ENCODE results near the gene TRA2B. TPM values are rescaled to one million over a fixed set of nuclear protein-coding genes. Genes with fewer than 3 reads are reported as not detected.

The TRA2B gene
- total RNA-seq, 1 experiment from 2014 or later = 246 TPM

DNA sequence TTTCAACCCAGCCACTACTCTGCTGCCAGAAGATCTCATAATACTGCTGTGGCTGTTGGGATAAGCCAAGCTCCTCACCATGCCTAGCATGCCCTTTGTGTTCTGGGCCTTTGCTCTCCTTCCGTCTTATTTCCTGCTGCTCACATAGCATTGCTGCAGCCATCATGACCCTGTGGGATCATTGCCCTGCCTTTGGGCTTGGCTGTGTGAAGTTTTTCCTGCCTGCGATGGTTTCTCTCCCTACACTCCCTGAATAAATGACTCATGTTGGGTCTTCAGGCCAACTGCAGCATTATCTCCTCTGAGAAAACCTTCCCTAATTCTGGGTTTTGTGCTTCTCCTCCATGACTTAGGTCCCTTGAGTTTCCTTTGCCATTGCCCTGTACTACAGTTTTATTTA lies 20.8 kb upstream of the TRA2B start:
- TF ChIP-seq, protein P1, sequence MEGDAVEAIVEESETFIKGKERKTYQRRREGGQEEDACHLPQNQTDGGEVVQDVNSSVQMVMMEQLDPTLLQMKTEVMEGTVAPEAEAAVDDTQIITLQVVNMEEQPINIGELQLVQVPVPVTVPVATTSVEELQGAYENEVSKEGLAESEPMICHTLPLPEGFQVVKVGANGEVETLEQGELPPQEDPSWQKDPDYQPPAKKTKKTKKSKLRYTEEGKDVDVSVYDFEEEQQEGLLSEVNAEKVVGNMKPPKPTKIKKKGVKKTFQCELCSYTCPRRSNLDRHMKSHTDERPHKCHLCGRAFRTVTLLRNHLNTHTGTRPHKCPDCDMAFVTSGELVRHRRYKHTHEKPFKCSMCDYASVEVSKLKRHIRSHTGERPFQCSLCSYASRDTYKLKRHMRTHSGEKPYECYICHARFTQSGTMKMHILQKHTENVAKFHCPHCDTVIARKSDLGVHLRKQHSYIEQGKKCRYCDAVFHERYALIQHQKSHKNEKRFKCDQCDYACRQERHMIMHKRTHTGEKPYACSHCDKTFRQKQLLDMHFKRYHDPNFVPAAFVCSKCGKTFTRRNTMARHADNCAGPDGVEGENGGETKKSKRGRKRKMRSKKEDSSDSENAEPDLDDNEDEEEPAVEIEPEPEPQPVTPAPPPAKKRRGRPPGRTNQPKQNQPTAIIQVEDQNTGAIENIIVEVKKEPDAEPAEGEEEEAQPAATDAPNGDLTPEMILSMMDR (IDR thresholded peaks at IDR 0.05; ENCODE audit: unreplicated experiment) = no peak
- H3K36me3 Mint-ChIP-seq (ENCODE audit: insufficient read depth, unreplicated experiment) = no peaks in the 10 kb centered on the region
- no peak overlapping the region for H3K27ac Mint-ChIP-seq (ENCODE audit: low read depth, unreplicated experiment)
- no peaks in the 10 kb centered on the region for H3K9me3 Mint-ChIP-seq (ENCODE audit: unreplicated experiment)
- peaks cover 7% of the 10 kb centered on the region for H3K4me1 Mint-ChIP-seq (ENCODE audit: insufficient read depth, unreplicated experiment)
- no peak overlapping the region for H3K4me3 Mint-ChIP-seq (ENCODE audit: unreplicated experiment)
- H3K27me3 Mint-ChIP-seq (ENCODE audit: insufficient read depth, unreplicated experiment) = no peaks in the 10 kb centered on the region
- ChIA-PET CTCF (interaction anchor here (1.0 to 8.4 kb wide), 2 partner anchors 15 to 298 kb away, joined by 3 to 118 read pairs; no protein-coding TSS in a partner anchor), POLR2A (interaction anchor here (2.3 kb wide), 1 partner anchor 22 kb away, joined by 15 read pairs; the partner anchor contains the start of gene TRA2B)
- intact Hi-C loops (cut with micrococcal nuclease) = no loop called here
- DNase-seq (ENCODE audit: unreplicated experiment) = no peak
- BruUV-seq (replicated peaks) = no TSS peak

DNA sequence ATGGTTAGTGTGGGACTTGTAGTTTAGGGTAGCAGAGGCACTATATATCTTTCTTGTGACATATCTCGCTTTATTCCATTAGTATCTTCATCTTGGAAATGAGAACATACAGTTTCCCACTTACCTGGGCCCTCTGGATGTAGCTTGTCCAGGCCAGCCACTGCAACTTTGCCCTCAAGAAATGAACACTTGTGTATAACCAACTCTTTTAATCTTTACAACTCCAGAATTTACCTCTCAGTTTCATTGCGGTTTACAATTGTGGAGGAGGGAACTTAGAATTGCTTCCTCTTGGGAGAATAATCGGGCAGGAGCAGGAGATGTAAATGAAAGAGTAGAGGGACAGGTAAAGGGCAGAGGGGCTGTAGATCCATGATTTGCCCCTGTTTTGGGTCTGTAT lies 18.4 kb upstream of the TRA2B start:
- TF ChIP-seq, protein P1 (IDR thresholded peaks at IDR 0.05; ENCODE audit: unreplicated experiment) = no peak
- H3K4me1 Mint-ChIP-seq (ENCODE audit: insufficient read depth, unreplicated experiment) = peaks cover 7% of the 10 kb centered on the region
- DNase-seq (ENCODE audit: unreplicated experiment) = no peak
- H3K27ac Mint-ChIP-seq (ENCODE audit: low read depth, unreplicated experiment) = no peak overlapping the region
- intact Hi-C loops (cut with micrococcal nuclease) = no loop called here
- no TSS peak for BruUV-seq (replicated peaks)
- H3K4me3 Mint-ChIP-seq (ENCODE audit: unreplicated experiment) = no peak overlapping the region
- ChIA-PET CTCF (interaction anchor here (8.4 kb wide), 1 partner anchor 13 kb away, joined by 118 read pairs; no protein-coding TSS in a partner anchor), POLR2A (no interaction called here)
- H3K27me3 Mint-ChIP-seq (ENCODE audit: insufficient read depth, unreplicated experiment) = no peaks in the 10 kb centered on the region
- no peaks in the 10 kb centered on the region for H3K36me3 Mint-ChIP-seq (ENCODE audit: insufficient read depth, unreplicated experiment)
- no peaks in the 10 kb centered on the region for H3K9me3 Mint-ChIP-seq (ENCODE audit: unreplicated experiment)

DNA sequence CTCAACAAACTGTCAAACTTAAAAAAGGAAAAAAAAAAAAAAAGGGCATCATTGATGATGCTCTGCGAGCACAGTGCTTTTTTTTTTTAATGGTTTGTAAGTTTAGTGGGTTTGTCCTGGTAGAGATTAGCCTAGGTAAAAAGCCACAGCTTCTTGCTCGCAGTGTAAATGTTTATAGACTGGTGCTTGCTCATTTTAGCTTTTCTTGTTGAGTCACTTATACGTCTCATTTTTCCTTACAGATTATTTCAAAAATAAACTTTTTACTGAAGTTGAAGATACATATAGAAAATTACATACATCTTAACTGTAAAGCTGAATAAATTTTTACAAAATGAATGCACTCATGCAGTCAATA lies 16.5 kb upstream of the TRA2B start:
- DNase-seq (ENCODE audit: unreplicated experiment) = no peak
- no peaks in the 10 kb centered on the region for H3K9me3 Mint-ChIP-seq (ENCODE audit: unreplicated experiment)
- no peak overlapping the region for H3K27ac Mint-ChIP-seq (ENCODE audit: low read depth, unreplicated experiment)
- peaks cover 12% of the 10 kb centered on the region for H3K4me1 Mint-ChIP-seq (ENCODE audit: insufficient read depth, unreplicated experiment)
- ChIA-PET POLR2A (interaction anchor here (0.6 to 1.3 kb wide), 2 partner anchors 11 to 511 kb away, joined by 3 read pairs; no protein-coding TSS in a partner anchor), CTCF (interaction anchor here (0.6 to 8.4 kb wide), 4 partner anchors 11 to 32 kb away, joined by 3 to 118 read pairs (median 4); no protein-coding TSS in a partner anchor)
- TF ChIP-seq, protein P1 (IDR thresholded peaks at IDR 0.05; ENCODE audit: unreplicated experiment) = no peak
- H3K36me3 Mint-ChIP-seq (ENCODE audit: insufficient read depth, unreplicated experiment) = no peaks in the 10 kb centered on the region
- intact Hi-C loops (cut with micrococcal nuclease) = no loop called here
- H3K4me3 Mint-ChIP-seq (ENCODE audit: unreplicated experiment) = no peak overlapping the region
- no peaks in the 10 kb centered on the region for H3K27me3 Mint-ChIP-seq (ENCODE audit: insufficient read depth, unreplicated experiment)
- BruUV-seq (replicated peaks) = no TSS peak

DNA sequence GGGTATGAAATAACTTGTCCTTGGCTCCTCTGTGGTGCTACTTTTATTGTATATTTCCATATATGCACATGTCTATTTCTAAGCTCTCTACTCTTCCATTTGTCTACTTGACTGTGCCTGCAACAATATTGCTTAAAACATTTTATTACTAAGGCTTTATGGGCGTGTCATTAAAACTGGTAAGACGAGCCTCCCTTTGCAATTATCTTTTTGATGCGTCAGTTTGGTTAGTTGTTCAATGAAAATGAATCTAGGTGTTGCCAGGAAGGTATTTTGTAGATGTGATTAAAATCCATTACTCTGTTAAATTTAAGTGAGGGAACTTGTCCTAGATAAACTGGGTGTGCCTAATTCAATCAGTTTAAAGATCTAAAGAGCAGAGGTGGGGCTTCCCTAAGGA lies 12.9 kb upstream of the TRA2B start:
- Mint-ChIP-seq H3K4me3 (ENCODE audit: unreplicated experiment) (no peak overlapping the region), H3K27me3 (ENCODE audit: insufficient read depth, unreplicated experiment) (peaks cover 11% of the 10 kb centered on the region), H3K27ac (ENCODE audit: low read depth, unreplicated experiment) (no peak overlapping the region), H3K36me3 (ENCODE audit: insufficient read depth, unreplicated experiment) (no peaks in the 10 kb centered on the region), H3K9me3 (ENCODE audit: unreplicated experiment) (no peaks in the 10 kb centered on the region), H3K4me1 (ENCODE audit: insufficient read depth, unreplicated experiment) (peaks cover 5% of the 10 kb centered on the region)
- no peak for DNase-seq (ENCODE audit: unreplicated experiment)
- TF ChIP-seq, protein P1 (IDR thresholded peaks at IDR 0.05; ENCODE audit: unreplicated experiment) = no peak
- no TSS peak for BruUV-seq (replicated peaks)
- intact Hi-C loops (cut with micrococcal nuclease) = no loop called here
- POLR2A ChIA-PET = interaction anchor here (0.6 kb wide), 1 partner anchor 840 kb away, joined by 3 read pairs; no protein-coding TSS in a partner anchor
- CTCF ChIA-PET = interaction anchor here (0.5 to 0.6 kb wide), 2 partner anchors 271 to 275 kb away, joined by 3 read pairs; no protein-coding TSS in a partner anchor

All from MCF 10A (cell line).